Measurements from ENCODE around the gene PRKAB1. TPM values are rescaled to one million over a fixed set of nuclear protein-coding genes. Genes with fewer than 3 reads are reported as not detected.

PRKAB1 gene
- total RNA-seq, 1 donor from 2014 or later: 68.3 TPM

DNA sequence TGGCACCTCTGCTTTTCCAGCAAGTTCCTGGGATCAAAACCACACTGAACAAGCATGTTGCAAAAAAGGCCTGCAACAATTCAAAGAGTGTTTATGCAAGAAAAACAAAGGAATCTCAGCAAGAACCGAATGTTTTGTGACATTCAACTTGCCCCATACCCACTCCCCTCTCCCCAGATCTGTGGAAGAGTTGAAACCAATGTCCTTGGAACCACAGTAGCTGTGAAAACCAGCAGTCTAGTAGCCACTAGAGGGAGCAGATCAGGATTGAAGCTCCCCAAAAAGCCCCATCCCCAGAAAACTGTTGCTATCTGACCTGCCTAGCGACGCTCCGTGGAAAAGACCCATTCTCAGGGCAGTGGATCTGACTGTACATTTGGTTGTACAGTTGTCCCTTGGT lies 27.1 kb downstream of the PRKAB1 start:
- Histone ChIP-seq H3K4me3 (no peak overlapping the region), H3K36me3 (no peaks in the 10 kb centered on the region), H3K9me3 (no peaks in the 10 kb centered on the region), H3K4me1 (peaks cover 18% of the 10 kb centered on the region), H3K27me3 (no peaks in the 10 kb centered on the region), H3K27ac (no peak overlapping the region)
- TF ChIP-seq POLR2A (IDR thresholded peaks at IDR 0.05) (no peak), POLR2AphosphoS5 (IDR thresholded peaks at IDR 0.05; ENCODE audit: insufficient read depth in 1 of 2, low read depth in 1 of 2) (no peak)
- TF ChIP-seq, protein P1, sequence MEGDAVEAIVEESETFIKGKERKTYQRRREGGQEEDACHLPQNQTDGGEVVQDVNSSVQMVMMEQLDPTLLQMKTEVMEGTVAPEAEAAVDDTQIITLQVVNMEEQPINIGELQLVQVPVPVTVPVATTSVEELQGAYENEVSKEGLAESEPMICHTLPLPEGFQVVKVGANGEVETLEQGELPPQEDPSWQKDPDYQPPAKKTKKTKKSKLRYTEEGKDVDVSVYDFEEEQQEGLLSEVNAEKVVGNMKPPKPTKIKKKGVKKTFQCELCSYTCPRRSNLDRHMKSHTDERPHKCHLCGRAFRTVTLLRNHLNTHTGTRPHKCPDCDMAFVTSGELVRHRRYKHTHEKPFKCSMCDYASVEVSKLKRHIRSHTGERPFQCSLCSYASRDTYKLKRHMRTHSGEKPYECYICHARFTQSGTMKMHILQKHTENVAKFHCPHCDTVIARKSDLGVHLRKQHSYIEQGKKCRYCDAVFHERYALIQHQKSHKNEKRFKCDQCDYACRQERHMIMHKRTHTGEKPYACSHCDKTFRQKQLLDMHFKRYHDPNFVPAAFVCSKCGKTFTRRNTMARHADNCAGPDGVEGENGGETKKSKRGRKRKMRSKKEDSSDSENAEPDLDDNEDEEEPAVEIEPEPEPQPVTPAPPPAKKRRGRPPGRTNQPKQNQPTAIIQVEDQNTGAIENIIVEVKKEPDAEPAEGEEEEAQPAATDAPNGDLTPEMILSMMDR (IDR thresholded peaks at IDR 0.05): no peak
- DNase-seq (ENCODE audit: extremely low spot score in 2 of 2): no peak
- intact Hi-C loops (cut with DNase I): no loop called here

DNA sequence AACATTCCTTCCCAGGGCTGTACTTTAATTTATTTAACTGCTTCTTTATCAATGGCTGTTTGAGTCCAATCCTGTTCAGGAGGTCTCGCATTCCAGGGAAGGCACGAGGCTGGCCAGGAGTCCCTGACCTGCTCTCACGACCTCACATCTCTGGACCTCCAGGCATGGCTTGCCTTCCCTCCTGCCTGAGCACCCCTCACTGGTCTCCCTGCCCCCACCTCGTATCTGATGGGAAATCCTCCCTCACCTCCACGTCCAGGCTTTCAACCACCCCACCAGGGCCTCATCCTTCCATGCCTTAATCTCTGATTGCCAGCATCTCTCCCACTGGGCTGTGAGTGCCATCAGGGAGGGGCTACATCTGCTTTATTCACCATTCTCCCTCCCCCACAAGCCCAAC lies 29.0 kb downstream of the PRKAB1 start:
- H3K9me3 ChIP-seq: no peaks in the 10 kb centered on the region
- intact Hi-C loops (cut with DNase I): no loop called here
- no peak overlapping the region for H3K27ac ChIP-seq
- H3K4me1 ChIP-seq: peaks cover 16% of the 10 kb centered on the region
- H3K27me3 ChIP-seq: no peaks in the 10 kb centered on the region
- TF ChIP-seq POLR2A (IDR thresholded peaks at IDR 0.05): no peak
- DNase-seq (ENCODE audit: extremely low spot score in 2 of 2): no peak
- no peak overlapping the region for H3K4me3 ChIP-seq
- no peaks in the 10 kb centered on the region for H3K36me3 ChIP-seq

DNA sequence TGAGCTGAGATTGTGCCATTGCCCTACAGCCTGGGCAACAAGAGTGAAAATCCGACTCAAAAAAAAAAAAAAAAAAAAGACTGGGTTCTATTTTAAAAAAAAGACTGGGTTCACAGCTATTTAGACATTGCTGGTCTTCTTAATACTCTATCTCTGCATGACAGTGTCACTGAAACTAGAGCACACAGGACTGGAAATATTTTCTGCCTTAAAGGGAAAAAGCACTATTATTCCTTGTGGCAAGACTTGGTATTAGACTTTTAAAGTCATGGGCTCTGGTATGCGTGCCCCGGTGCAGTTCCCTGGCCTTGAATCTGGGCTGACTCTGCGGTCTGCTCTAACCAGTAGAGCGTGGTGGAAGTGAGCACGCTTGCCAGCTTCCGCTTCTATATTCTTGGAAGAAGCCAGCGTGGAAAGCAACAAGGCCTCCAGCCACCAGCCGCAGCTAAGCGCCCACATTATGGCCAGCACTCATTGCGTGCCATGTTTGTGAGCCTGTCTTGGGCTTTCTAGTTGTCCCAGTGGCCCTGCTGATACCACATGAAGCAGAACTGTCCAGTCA lies 31.3 kb downstream of the PRKAB1 start:
- H3K27ac ChIP-seq: no peak overlapping the region
- no peaks in the 10 kb centered on the region for H3K27me3 ChIP-seq
- no peak for DNase-seq (ENCODE audit: extremely low spot score in 2 of 2)
- H3K4me1 ChIP-seq: no peaks in the 10 kb centered on the region
- intact Hi-C loops (cut with DNase I): no loop called here
- H3K36me3 ChIP-seq: no peaks in the 10 kb centered on the region
- TF ChIP-seq POLR2A (IDR thresholded peaks at IDR 0.05) (no peak), POLR2AphosphoS5 (IDR thresholded peaks at IDR 0.05; ENCODE audit: insufficient read depth in 1 of 2, low read depth in 1 of 2) (no peak)
- TF ChIP-seq, protein P1 (IDR thresholded peaks at IDR 0.05): no peak
- H3K4me3 ChIP-seq: no peak overlapping the region
- no peaks in the 10 kb centered on the region for H3K9me3 ChIP-seq

- TF ChIP-seq, protein P1 (IDR thresholded peaks at IDR 0.05): no peak
- TF ChIP-seq POLR2A (IDR thresholded peaks at IDR 0.05): no peak
- no peak for TF ChIP-seq POLR2AphosphoS5 (IDR thresholded peaks at IDR 0.05; ENCODE audit: insufficient read depth in 1 of 2, low read depth in 1 of 2)
Observed at GRCh38 chr12:119700078-119700477, 32.1 kb downstream of the PRKAB1 start.

DNA sequence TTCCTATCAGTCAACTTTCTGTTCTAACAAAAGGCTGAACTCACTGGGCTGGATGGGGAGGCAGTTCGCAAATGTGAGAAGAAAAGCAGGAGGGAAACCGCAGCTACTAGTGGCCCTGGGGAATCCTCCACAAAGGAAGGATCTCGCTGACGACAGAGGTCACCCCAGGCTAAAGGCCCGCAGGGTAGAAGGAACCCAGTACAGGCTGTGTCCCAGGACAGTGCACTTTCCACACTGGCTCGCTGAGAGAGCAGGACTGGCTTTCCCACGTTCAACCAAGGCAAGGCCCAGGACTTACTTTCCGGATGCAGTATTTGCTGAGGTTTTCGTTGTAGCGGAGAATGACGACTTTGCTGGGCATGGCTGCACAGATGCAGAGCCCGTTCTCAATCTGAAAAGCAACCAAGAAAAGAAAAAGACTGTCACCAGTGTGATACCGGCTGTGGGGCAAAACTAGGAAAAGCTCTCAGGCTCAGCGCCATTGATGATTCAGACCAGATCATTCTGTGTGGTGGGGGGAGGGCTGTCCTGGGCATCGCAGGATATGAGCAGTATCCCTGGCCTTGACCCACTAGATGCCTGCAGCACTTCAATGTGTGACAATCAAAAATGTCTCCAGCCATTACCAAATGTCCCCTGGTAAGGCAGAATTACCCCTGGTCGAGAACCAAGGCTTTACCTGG lies 36.3 kb downstream of the PRKAB1 start:
- Histone ChIP-seq H3K36me3 (no peaks in the 10 kb centered on the region), H3K4me3 (no peak overlapping the region), H3K4me1 (no peaks in the 10 kb centered on the region), H3K27me3 (no peaks in the 10 kb centered on the region), H3K9me3 (no peaks in the 10 kb centered on the region), H3K27ac (no peak overlapping the region)
- no peak for DNase-seq (ENCODE audit: extremely low spot score in 2 of 2)
- intact Hi-C loops (cut with DNase I): no loop called here
- TF ChIP-seq POLR2A (IDR thresholded peaks at IDR 0.05) (no peak), POLR2AphosphoS5 (IDR thresholded peaks at IDR 0.05; ENCODE audit: insufficient read depth in 1 of 2, low read depth in 1 of 2) (no peak)
- TF ChIP-seq, protein P1 (IDR thresholded peaks at IDR 0.05): no peak

More at GRCh38 chr12:119700078-119700477, 32.1 kb downstream of the PRKAB1 start:
- Histone ChIP-seq H3K9me3 (no peaks in the 10 kb centered on the region), H3K27me3 (no peaks in the 10 kb centered on the region), H3K4me1 (no peaks in the 10 kb centered on the region), H3K36me3 (no peaks in the 10 kb centered on the region), H3K4me3 (no peak overlapping the region), H3K27ac (no peak overlapping the region)
- intact Hi-C loops (cut with DNase I): no loop called here
- no peak for DNase-seq (ENCODE audit: extremely low spot score in 2 of 2)

All from vagina (tissue), 2 donors.